ENCODE data around the gene SRSF9.
"Not testable (repeated sequence)": the region's sequence is repeated elsewhere in the genome, so short reads cannot be mapped to it uniquely, and the experiment has no call there.

SRSF9 gene

DNA sequence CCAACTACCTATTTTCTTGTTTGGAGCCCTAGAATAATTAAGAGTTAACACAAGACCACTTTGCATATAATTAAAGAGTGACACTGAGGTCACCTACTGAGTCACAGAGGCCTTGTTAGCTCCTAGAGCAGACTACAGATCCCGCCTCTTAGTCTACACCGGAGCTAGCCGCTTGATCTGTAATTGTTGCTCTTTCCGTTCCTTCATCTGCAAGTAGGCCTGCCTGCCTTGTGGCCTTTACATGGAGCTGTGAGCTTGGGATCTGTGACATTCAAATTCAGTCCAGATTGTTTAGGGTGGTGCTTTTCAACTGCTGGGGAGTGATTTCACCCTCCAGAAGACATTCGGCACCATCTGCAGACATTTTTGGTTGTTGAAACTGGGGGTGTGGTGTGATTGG is 20.8 kb upstream of the SRSF9 start:
- H2AFZ ChIP-seq (ENCODE audit: low read depth) = no peak overlapping the region
- H3K4me2 ChIP-seq = no peak overlapping the region
- no peak overlapping the region for H3K4me3 ChIP-seq (IDR thresholded peaks at IDR 0.05; ENCODE audit: insufficient read depth, low read depth, low read length)
- no peaks in the 10 kb centered on the region for H4K20me1 ChIP-seq (ENCODE audit: insufficient read depth)
- peaks cover 8% of the 10 kb centered on the region; the same call in 1 of the 2 replicates for H3K79me2 ChIP-seq (ENCODE audit: insufficient read depth, low read depth)
- TF ChIP-seq, protein P1, sequence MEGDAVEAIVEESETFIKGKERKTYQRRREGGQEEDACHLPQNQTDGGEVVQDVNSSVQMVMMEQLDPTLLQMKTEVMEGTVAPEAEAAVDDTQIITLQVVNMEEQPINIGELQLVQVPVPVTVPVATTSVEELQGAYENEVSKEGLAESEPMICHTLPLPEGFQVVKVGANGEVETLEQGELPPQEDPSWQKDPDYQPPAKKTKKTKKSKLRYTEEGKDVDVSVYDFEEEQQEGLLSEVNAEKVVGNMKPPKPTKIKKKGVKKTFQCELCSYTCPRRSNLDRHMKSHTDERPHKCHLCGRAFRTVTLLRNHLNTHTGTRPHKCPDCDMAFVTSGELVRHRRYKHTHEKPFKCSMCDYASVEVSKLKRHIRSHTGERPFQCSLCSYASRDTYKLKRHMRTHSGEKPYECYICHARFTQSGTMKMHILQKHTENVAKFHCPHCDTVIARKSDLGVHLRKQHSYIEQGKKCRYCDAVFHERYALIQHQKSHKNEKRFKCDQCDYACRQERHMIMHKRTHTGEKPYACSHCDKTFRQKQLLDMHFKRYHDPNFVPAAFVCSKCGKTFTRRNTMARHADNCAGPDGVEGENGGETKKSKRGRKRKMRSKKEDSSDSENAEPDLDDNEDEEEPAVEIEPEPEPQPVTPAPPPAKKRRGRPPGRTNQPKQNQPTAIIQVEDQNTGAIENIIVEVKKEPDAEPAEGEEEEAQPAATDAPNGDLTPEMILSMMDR (conservative IDR thresholded peaks at IDR 0.05; ENCODE audit: low read depth, low read length) = no peak
- no peak overlapping the region for H3K27ac ChIP-seq
- no peaks in the 10 kb centered on the region for H3K27me3 ChIP-seq (ENCODE audit: insufficient read depth, low read depth)
- H3K36me3 ChIP-seq (ENCODE audit: insufficient read depth) = no peaks in the 10 kb centered on the region
- peaks cover 6% of the 10 kb centered on the region for H3K4me1 ChIP-seq (ENCODE audit: low read depth, poor library complexity, severe bottlenecking)
- H3K9ac ChIP-seq = no peak overlapping the region

DNA sequence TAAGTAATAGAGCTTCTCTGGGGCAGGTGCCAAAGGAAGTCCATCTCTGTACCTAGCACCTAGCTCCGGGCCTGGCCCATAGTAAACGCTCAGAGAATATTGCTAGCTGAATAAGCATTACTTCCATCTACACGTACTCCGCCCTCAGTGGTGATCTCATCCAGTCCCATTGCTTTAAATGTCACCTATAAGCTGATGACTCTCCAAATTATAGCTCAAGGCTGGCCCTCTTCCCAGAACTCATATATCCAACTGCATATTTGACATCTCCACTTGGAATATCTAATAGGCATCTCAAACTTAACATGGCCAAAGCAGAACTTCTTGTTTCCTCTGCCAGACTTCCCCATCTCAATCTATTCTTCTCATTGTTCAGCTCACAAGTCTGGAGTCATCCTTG is 19.5 kb upstream of the SRSF9 start:
- Histone ChIP-seq H2AFZ (ENCODE audit: low read depth) (no peak overlapping the region), H3K36me3 (ENCODE audit: insufficient read depth) (no peaks in the 10 kb centered on the region), H3K79me2 (ENCODE audit: insufficient read depth, low read depth) (no peaks in the 10 kb centered on the region), H4K20me1 (ENCODE audit: insufficient read depth) (no peaks in the 10 kb centered on the region), H3K27me3 (ENCODE audit: insufficient read depth, low read depth) (no peaks in the 10 kb centered on the region), H3K4me3 (IDR thresholded peaks at IDR 0.05; ENCODE audit: insufficient read depth, low read depth, low read length) (no peak overlapping the region), H3K4me1 (ENCODE audit: low read depth, poor library complexity, severe bottlenecking) (no peaks in the 10 kb centered on the region), H3K27ac (no peak overlapping the region), H3K4me2 (no peak overlapping the region), H3K9ac (no peak overlapping the region)
- TF ChIP-seq, protein P1 (conservative IDR thresholded peaks at IDR 0.05; ENCODE audit: low read depth, low read length) = no peak

DNA sequence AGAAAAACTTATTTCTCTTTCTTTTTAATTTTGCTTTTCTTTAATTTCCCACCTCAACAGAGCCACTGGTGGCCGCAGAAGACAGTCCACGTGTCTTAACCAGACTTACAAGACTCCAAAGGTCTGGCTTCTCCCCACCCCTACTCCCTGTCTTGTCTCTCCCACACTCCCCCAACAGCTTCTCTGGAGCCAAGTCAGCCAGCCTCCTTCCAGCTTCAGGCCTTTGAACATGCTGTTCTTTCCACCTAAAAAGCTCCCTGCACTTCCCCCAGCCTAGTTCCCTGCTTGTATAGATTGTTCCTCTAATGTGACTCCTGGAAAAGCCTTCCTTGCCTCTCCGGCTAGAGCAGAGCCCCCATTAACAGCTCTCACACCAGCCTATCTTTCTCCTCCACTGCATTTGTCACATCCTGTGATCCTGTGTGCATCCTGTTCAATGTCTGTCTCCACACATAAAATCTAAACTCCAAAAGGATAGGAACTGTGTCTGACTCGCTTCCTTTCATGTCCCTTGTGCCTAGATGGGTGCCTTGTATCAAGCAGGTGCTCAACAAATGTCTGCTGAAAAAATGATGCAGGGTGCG is 18.6 kb upstream of the SRSF9 start:
- H3K79me2 ChIP-seq (ENCODE audit: insufficient read depth, low read depth) = no peaks in the 10 kb centered on the region
- H3K36me3 ChIP-seq (ENCODE audit: insufficient read depth) = no peaks in the 10 kb centered on the region
- TF ChIP-seq, protein P1 (conservative IDR thresholded peaks at IDR 0.05; ENCODE audit: low read depth, low read length) = no peak
- H3K4me3 ChIP-seq (IDR thresholded peaks at IDR 0.05; ENCODE audit: insufficient read depth, low read depth, low read length) = no peak overlapping the region
- H3K4me2 ChIP-seq = no peak overlapping the region
- H3K27ac ChIP-seq = no peak overlapping the region
- H3K4me1 ChIP-seq (ENCODE audit: low read depth, poor library complexity, severe bottlenecking) = no peaks in the 10 kb centered on the region
- H4K20me1 ChIP-seq (ENCODE audit: insufficient read depth) = no peaks in the 10 kb centered on the region
- H2AFZ ChIP-seq (ENCODE audit: low read depth) = no peak overlapping the region
- H3K27me3 ChIP-seq (ENCODE audit: insufficient read depth, low read depth) = no peaks in the 10 kb centered on the region
- no peak overlapping the region for H3K9ac ChIP-seq

DNA sequence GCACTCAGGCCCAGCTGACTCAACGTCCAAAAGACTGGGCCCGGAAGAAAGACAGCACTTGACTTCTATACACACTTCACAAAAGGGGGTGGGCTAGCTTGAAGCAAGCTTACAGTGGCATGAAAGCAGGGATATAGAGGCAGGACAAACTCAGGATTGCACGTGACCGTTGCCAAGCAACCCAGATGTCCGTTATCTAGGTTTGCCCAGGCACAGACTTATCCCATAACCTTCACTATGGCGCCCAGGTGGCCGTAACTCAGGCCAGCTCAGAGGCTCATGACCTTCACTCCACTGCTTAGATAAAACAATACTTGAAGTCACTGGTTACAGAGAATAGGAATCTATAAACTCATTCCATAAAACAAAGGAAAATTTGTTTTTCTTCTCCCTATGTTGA is 18.0 kb upstream of the SRSF9 start:
- H3K27me3 ChIP-seq (ENCODE audit: insufficient read depth, low read depth); H4K20me1 ChIP-seq (ENCODE audit: insufficient read depth); H3K9ac ChIP-seq; H3K27ac ChIP-seq; H3K4me1 ChIP-seq (ENCODE audit: low read depth, poor library complexity, severe bottlenecking); H3K36me3 ChIP-seq (ENCODE audit: insufficient read depth); H3K4me2 ChIP-seq; H2AFZ ChIP-seq (ENCODE audit: low read depth); H3K79me2 ChIP-seq (ENCODE audit: insufficient read depth, low read depth); H3K4me3 ChIP-seq (IDR thresholded peaks at IDR 0.05; ENCODE audit: insufficient read depth, low read depth, low read length): not testable (repeated sequence)

DNA sequence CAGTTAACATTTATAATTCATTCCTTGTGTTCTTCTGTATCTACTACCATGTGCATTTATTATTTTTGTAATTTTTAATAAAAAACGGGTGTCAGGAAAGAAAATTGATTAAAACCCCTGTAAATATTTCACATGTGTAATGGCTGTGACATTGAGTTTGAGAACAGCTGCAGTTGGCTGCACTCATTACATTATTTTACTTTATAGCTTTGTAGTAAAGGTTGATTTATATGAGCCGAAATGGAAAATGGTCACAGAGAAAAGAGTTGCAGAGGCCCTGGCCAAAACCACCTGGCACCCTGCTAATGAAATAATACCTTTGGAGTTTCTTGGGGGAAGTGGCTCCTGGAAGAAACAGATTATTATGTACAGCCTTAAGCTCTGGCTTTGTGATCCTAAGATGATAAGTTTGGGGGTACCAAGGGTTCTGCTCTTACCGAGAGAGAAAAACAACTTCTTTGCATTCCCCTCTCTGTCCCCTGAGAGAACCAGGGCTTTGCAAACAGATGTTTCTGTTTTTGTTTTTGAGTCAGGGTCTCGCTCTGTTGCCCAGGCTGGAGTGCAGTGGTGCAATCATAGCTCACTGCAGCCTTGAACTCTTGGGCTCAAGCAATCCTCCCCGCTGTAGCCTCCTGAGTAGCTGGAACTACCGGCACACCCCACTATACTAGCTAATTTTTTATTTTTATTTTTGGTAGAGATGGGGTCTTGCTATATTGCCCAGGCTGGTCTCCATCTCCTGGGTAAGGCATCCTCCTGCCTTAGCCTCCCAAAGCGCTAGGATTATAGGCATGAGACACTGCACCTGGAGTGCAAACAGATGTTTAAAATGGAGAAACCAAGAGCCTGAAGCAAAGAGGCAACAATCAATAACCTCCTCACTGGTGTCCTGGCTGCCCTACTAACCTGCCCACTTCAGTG is 16.7 kb upstream of the SRSF9 start:
- Histone ChIP-seq H3K27me3 (ENCODE audit: insufficient read depth, low read depth) (no peaks in the 10 kb centered on the region), H2AFZ (ENCODE audit: low read depth) (no peak overlapping the region), H3K4me2 (no peak overlapping the region), H3K4me3 (IDR thresholded peaks at IDR 0.05; ENCODE audit: insufficient read depth, low read depth, low read length) (no peak overlapping the region), H4K20me1 (ENCODE audit: insufficient read depth) (no peaks in the 10 kb centered on the region), H3K4me1 (ENCODE audit: low read depth, poor library complexity, severe bottlenecking) (no peaks in the 10 kb centered on the region), H3K36me3 (ENCODE audit: insufficient read depth) (no peaks in the 10 kb centered on the region), H3K9ac (no peak overlapping the region), H3K79me2 (ENCODE audit: insufficient read depth, low read depth) (no peaks in the 10 kb centered on the region), H3K27ac (no peak overlapping the region)
- TF ChIP-seq, protein P1 (conservative IDR thresholded peaks at IDR 0.05; ENCODE audit: low read depth, low read length) = no peak
